HEK293T (cell line): ENCODE results near the gene EGLN2.

ENCODE experiments used
- FOXK2 ChIP-seq: fragments of 450-650 bp; IDR thresholded peaks from 2 replicates; pipeline ENCODE4 v1.6.1; 2016; ENCODE audit warnings: mild to moderate bottlenecking
- FOXM1 ChIP-seq: fragments of 450-650 bp; IDR thresholded peaks from 2 replicates; pipeline ENCODE4 v1.6.1; 2017; ENCODE audit warnings: mild to moderate bottlenecking, borderline replicate concordance
- NFRKB ChIP-seq: fragments of 450-650 bp; IDR thresholded peaks from 2 replicates; pipeline ENCODE4 v1.6.1; 2016; ENCODE audit warnings: mild to moderate bottlenecking, moderate library complexity
- PKNOX1 ChIP-seq: fragments of 450-650 bp; IDR thresholded peaks from 2 replicates; pipeline ENCODE4 v1.6.1; 2016
- SUZ12 ChIP-seq: fragments of 450-650 bp; IDR thresholded peaks from 2 replicates; pipeline ENCODE4 v1.6.1; 2016; ENCODE audit warnings: mild to moderate bottlenecking

- TF ChIP-seq PKNOX1 (no peak), SUZ12 (no peak), NFRKB (no peak), FOXK2 (no peak), FOXM1 (no peak)
Measured at GRCh38 chr19:40783711-40784110, 15.3 kb upstream of the EGLN2 start.
